Activated CD4-positive, alpha-beta T cell treated with anti-CD3 and anti-CD28 coated beads, Interleukin-2, Interleukin-4, amounts not matched to agents 100 ng/mL and 50 ng/mL, durations not matched to agents 16 hours and 8 hours (primary cell): ENCODE results near the gene CDH2.

Source experiments
- DNase-seq: peaks from one replicate; pipeline ENCODE4 v3.0.0-alpha.2; 2020; ENCODE audit warnings: low spot score

The CDH2 gene

GRCh38 chr18:28168725-28169124 lies 8.2 kb downstream of the CDH2 start:
- no peak for DNase-seq

- DNase-seq = no peak
These were observed 9.0 kb downstream of the CDH2 start for GRCh38 chr18:28167835-28168349.

GRCh38 chr18:28164771-28165483 lies 12.0 kb downstream of the CDH2 start:
- no peak for DNase-seq

- DNase-seq = no peak
These were observed 13.6 kb downstream of the CDH2 start for GRCh38 chr18:28163201-28163775.

- no peak for DNase-seq
These were observed 15.0 kb downstream of the CDH2 start for GRCh38 chr18:28161608-28162599.

GRCh38 chr18:28159055-28159454 lies 17.9 kb downstream of the CDH2 start:
- DNase-seq = no peak

- no peak for DNase-seq
These were observed 18.8 kb downstream of the CDH2 start for GRCh38 chr18:28158083-28158581.

- no peak for DNase-seq
These were observed 23.4 kb downstream of the CDH2 start for GRCh38 chr18:28153485-28154065.

- DNase-seq = no peak
These were observed 24.2 kb downstream of the CDH2 start for GRCh38 chr18:28152754-28153153.

GRCh38 chr18:28152354-28152753 lies 24.6 kb downstream of the CDH2 start:
- no peak for DNase-seq

GRCh38 chr18:28151434-28151833 lies 25.5 kb downstream of the CDH2 start:
- no peak for DNase-seq

GRCh38 chr18:28150925-28151324 lies 26.0 kb downstream of the CDH2 start:
- no peak for DNase-seq

GRCh38 chr18:28149810-28150420 lies 27.0 kb downstream of the CDH2 start:
- no peak for DNase-seq

- DNase-seq = no peak
These were observed 29.2 kb downstream of the CDH2 start for GRCh38 chr18:28147674-28148171.

- no peak for DNase-seq
These were observed 33.2 kb downstream of the CDH2 start for GRCh38 chr18:28143725-28144124.

GRCh38 chr18:28138816-28139215 lies 38.1 kb downstream of the CDH2 start:
- DNase-seq = no peak

- no peak for DNase-seq
These were observed 40.9 kb downstream of the CDH2 start for GRCh38 chr18:28136071-28136470.

GRCh38 chr18:28134774-28135173 lies 42.2 kb downstream of the CDH2 start:
- no peak for DNase-seq

- DNase-seq = no peak
These were observed 44.8 kb downstream of the CDH2 start for GRCh38 chr18:28132084-28132483.

GRCh38 chr18:28128659-28128980 lies 48.3 kb downstream of the CDH2 start:
- no peak for DNase-seq
